ENCODE results near the gene HIBCH.
A peak's percentile ranks its signal among the peaks of the same experiment; 100 is the strongest.

DNA sequence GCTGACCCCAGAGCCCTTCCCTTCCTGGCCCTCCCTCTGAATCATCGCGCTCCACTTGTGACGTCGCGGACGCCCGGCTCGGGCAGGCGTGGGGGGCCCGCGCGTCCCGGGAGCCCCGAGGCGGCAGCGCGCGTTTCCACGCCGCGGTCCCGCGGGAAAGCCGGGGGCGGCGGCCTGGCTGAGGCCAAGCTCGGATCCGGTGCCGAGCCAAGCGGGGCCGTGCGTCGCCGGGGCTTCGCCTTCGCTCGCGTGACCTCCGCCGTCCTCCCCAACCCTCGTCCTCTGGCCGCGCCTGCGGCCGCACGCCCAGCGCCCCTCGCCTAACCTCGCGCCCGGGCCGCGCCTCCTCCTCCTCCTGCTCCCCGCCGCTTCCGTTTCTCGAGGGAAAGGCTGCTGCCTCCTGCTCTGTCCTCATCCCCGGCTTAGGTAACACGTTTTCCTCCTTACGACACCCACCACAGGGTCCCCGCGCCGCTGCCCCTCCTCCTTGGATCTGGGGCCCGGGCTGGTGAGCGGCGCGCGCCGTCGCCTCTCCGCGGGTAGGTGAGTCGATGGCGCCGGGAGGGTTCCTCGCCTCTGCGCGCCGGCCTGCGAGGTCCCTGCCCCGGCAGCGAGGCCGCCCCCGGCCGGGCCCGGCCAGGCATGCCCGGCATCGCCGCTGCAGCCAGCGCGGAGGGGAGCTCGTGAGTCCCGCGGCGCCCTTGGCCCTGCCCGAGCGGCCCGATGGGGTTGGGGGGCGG is 24.1 kb upstream of the HIBCH start, which contains the start of gene INPP1:
- TF ChIP-seq, protein P1, sequence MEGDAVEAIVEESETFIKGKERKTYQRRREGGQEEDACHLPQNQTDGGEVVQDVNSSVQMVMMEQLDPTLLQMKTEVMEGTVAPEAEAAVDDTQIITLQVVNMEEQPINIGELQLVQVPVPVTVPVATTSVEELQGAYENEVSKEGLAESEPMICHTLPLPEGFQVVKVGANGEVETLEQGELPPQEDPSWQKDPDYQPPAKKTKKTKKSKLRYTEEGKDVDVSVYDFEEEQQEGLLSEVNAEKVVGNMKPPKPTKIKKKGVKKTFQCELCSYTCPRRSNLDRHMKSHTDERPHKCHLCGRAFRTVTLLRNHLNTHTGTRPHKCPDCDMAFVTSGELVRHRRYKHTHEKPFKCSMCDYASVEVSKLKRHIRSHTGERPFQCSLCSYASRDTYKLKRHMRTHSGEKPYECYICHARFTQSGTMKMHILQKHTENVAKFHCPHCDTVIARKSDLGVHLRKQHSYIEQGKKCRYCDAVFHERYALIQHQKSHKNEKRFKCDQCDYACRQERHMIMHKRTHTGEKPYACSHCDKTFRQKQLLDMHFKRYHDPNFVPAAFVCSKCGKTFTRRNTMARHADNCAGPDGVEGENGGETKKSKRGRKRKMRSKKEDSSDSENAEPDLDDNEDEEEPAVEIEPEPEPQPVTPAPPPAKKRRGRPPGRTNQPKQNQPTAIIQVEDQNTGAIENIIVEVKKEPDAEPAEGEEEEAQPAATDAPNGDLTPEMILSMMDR (IDR thresholded peaks at IDR 0.05): no peak
- TF ChIP-seq POLR2A (IDR thresholded peaks at IDR 0.05): peak; percentile 36 to 68

Data from tibial nerve (tissue), 3 donors.